H1 (cell line): ENCODE results near the gene FBXO34.

Experiments used
- CBX5 ChIP-seq: fragments of 300-800, 300-1000 bp; sonication (generic); IDR thresholded peaks from 2 replicates; pipeline ENCODE4 v1.7.1; 2016; ENCODE audit warnings: antibody characterized with exemption, low read length, low read depth
- CEBPB ChIP-seq: IDR thresholded peaks from 2 replicates; pipeline ENCODE4 v1.6.1; 2012; ENCODE audit warnings: low read depth, low read length
- CTCF ChIP-seq, 3 experiments: IDR thresholded peaks; 1 replicate in 2 of 3; 2 replicates in 1 of 3; pipeline versions ENCODE4 v1.5.1 to v1.6.1; 2011; ENCODE audit warnings: low read length in 3 of 3, mild to moderate bottlenecking in 3 of 3, inconsistent platforms in 2 of 3, low read depth in 1 of 3, moderate library complexity in 1 of 3; ENCODE audit not compliant: insufficient read depth in 1 of 3; ENCODE audit errors: control extremely low read depth in 1 of 3
- EP300 ChIP-seq, 2 experiments: IDR thresholded peaks; 1 replicate in 1 of 2; 2 replicates in 1 of 2; pipeline ENCODE4 v1.6.1; 2011 to 2012; ENCODE audit warnings: low read depth in 2 of 2, low read length in 2 of 2, mild to moderate bottlenecking in 2 of 2, borderline replicate concordance in 1 of 2, inconsistent platforms in 1 of 2, moderate library complexity in 1 of 2
- EZH2 ChIP-seq: fragments of 200-600 bp; sonication (generic); IDR thresholded peaks from 2 replicates; pipeline ENCODE4 v1.7.1; 2012; ENCODE audit warnings: low read depth, mild to moderate bottlenecking, moderate library complexity, low read length, inconsistent platforms; ENCODE audit not compliant: severe bottlenecking
- HDAC2 ChIP-seq, 2 experiments: fragments of 300-600 bp in 1 of 2; sonication (generic) in 1 of 2; IDR thresholded peaks; 2 replicates each; pipeline ENCODE4 v1.6.1; 2011 to 2012; ENCODE audit warnings: low read depth in 2 of 2, low read length in 2 of 2, mild to moderate bottlenecking in 2 of 2, moderate library complexity in 2 of 2, borderline replicate concordance in 1 of 2, inconsistent platforms in 1 of 2
- HDAC6 ChIP-seq: IDR thresholded peaks from one replicate; pipeline ENCODE4 v1.7.1; 2012; ENCODE audit warnings: low read depth, mild to moderate bottlenecking, inconsistent platforms, low read length, moderate library complexity
- MAFK ChIP-seq: IDR thresholded peaks from 2 replicates; pipeline ENCODE4 v1.6.1; 2012; ENCODE audit warnings: low read depth, mild to moderate bottlenecking, improper control_type of control experiment, low read length
- POLR2A ChIP-seq, 2 experiments: IDR thresholded peaks; 1 replicate in 1 of 2; 2 replicates in 1 of 2; pipeline ENCODE4 v1.6.1; 2011; ENCODE audit warnings: low read depth in 2 of 2, low read length in 2 of 2, mild to moderate bottlenecking in 2 of 2; ENCODE audit errors: control extremely low read depth in 1 of 2
- RFX5 ChIP-seq: IDR thresholded peaks from 2 replicates; pipeline ENCODE4 v1.6.1; 2011; ENCODE audit warnings: low read depth, low read length, improper control_type of control experiment, borderline replicate concordance
- SP1 ChIP-seq: IDR thresholded peaks from 2 replicates; pipeline ENCODE4 v1.6.1; 2011; ENCODE audit warnings: low read depth, low read length
- TAF1 ChIP-seq: IDR thresholded peaks from 2 replicates; pipeline ENCODE4 v1.6.1; 2011; ENCODE audit warnings: mild to moderate bottlenecking, low read depth, low read length
- YY1 ChIP-seq: IDR thresholded peaks from 2 replicates; pipeline ENCODE4 v1.6.1; 2011; ENCODE audit warnings: low read depth, mild to moderate bottlenecking, low read length

DNA sequence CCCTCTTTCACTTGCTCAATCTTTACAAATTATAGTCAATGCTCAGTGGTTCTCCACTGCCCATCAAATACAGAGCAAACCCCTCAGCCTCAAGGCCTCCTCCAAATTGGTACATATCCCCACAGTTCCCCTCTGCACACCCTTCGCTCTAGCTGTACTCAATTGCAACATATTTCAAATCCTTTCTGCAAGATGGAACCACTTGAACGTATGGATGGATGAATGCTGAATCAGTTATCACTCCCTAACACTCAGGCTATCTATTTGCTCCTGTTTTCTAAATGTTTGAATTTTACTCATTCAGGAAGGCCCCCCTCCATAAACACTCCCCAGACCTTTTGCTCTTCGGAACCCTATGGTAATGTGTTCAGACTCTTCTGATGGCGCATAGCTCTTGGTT is 115.9 kb downstream of the FBXO34 start:
- TF ChIP-seq EZH2, result no peak
- no peak for TF ChIP-seq HDAC6
- no peak for TF ChIP-seq RFX5
- no peak for TF ChIP-seq EP300 (IDR thresholded peaks at IDR 0.05; ENCODE audit: borderline replicate concordance in 1 of 2, low read depth in 2 of 2, low read length in 2 of 2)
- no peak for TF ChIP-seq CTCF (IDR thresholded peaks at IDR 0.05; ENCODE audit: control extremely low read depth in 1 of 3, insufficient read depth in 1 of 3, low read depth in 1 of 3, low read length in 3 of 3)
- TF ChIP-seq SP1, result no peak
- TF ChIP-seq POLR2A (IDR thresholded peaks at IDR 0.05; ENCODE audit: control extremely low read depth in 1 of 2, low read depth in 2 of 2, low read length in 2 of 2), result no peak
- no peak for TF ChIP-seq CEBPB
- TF ChIP-seq MAFK, result no peak
- no peak for TF ChIP-seq YY1
- TF ChIP-seq TAF1, result no peak
- TF ChIP-seq CBX5, result no peak
- TF ChIP-seq HDAC2 (IDR thresholded peaks at IDR 0.05; ENCODE audit: borderline replicate concordance in 1 of 2, low read depth in 2 of 2, low read length in 2 of 2), result no peak
